AG09319 (cell line): ENCODE data around the gene EFCAB6.

Experiments used
- DNase-seq: peaks from one replicate; pipeline ENCODE4 v3.0.0-alpha.2; 2010; ENCODE audit warnings: low read depth; ENCODE audit errors: extremely low read depth
- TF ChIP-seq, protein P1 (sequence below): IDR thresholded peaks from 2 replicates; pipeline ENCODE4 v1.5.1; 2011; ENCODE audit warnings: low read depth, mild to moderate bottlenecking, inconsistent platforms, low read length, moderate library complexity

The EFCAB6 gene

DNA sequence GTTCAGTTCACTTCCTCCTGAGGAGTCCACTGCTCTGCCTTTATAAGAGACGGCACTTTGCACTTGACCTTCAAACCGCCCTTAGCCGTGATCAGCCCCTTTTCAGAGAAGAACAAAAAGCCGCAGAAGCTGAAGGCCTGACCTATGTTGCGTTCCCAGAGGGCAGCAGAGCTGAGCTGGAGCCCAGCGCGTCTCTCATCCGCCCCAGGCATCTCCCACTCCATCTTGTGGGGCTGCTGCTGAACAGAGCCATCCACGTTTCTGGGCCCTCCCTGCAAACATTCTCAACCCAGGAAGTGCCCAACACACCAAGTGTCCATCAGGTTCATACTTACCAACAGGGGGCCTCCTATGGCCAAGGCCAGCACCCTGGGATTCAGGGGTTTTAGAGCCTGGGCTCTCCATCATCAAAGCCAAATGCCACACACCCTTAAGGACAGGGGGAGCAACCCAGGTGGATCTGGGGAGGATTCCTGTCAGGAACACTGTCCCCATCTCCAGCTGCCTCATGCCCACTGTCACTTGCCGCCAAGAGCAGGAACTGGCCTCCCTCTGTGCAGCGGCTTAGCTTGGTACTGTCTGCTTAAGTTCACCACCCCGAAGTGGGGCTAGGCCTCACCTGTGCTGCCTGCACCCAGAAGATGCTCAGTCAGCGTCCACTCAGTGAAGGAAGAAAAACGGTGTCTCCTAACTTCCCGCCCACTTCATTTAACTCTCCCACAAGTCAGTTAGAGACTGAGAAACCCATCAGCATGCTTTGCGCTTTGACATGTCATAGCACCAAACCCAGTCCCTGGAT lies 16.0 kb upstream of the EFCAB6 start:
- no peak for DNase-seq
- TF ChIP-seq, protein P1, sequence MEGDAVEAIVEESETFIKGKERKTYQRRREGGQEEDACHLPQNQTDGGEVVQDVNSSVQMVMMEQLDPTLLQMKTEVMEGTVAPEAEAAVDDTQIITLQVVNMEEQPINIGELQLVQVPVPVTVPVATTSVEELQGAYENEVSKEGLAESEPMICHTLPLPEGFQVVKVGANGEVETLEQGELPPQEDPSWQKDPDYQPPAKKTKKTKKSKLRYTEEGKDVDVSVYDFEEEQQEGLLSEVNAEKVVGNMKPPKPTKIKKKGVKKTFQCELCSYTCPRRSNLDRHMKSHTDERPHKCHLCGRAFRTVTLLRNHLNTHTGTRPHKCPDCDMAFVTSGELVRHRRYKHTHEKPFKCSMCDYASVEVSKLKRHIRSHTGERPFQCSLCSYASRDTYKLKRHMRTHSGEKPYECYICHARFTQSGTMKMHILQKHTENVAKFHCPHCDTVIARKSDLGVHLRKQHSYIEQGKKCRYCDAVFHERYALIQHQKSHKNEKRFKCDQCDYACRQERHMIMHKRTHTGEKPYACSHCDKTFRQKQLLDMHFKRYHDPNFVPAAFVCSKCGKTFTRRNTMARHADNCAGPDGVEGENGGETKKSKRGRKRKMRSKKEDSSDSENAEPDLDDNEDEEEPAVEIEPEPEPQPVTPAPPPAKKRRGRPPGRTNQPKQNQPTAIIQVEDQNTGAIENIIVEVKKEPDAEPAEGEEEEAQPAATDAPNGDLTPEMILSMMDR = no peak; the same call in 1 of the 2 replicates

DNA sequence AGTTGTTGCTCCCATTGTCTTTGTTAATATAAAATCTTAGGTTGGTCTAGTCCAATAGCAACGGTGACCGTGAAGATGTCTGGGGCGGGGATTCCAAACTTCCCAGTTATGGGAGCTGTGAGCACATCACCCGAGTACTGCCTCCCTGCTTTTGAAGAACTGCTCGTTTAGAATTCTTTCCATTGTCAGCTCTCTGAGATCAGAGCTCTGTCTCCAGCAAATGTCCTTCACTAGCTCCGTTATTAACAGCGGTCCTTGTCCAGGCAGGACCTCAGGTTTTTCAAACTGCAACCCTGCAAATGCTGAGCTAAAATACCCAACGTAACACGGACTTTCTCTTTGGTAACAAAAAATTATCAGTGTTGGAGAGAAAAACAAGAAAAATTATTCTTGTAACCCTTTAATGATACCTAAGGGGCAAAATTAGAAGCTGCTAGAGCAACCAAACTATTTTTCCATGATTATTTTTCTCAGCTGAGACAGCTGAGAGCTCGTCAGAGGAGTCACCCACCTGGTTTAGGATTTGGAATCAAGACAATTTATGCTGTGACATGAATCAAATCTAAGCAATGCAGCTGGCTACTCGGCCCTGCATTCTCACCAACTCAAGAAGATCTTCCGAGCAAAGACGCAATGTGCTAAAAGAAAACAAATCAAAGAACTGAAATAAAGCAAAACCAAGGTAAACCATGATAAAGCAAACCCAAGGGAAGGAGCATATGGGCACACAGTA lies 15.1 kb upstream of the EFCAB6 start:
- TF ChIP-seq, protein P1 = no peak
- DNase-seq = no peak

DNA sequence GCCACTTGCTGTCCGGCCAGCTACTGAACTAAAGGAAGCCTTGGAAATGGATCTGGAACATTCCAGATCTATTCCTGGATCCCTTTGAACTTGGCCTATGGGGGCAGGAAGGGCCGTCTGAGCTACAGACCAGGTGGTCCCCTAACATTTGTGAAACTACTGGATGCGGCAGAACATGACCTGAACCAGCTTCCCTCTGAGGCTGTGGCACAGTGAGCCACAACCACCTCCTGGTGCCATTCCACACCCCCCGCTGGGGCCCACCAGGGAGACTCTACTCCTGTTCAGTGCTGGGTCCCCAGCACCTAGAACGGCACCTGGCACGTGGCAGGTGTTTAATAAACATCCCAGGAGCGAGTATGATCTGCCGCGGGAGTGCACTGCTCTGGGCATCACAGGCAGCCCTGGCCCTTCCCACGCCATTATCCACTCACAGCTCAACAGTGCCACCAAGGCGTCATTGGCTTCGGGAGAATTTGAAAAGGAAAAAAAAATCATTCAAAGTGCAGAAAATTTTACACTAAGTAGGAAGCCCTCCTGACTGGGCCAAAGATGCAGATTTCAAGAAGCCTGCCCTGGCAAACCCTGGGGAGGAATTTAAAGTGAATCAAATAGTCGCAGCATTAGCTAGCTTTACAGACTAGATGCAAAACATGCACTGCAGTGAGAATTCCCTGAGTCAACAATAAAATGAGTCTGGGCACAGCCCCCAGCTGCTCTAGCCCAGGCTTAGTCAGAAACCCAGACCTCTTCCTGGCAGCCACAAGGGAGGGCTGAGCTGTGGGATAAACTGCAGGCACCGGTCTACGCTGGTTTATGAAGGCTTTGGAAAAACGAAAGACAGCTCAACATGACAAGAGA lies 14.3 kb upstream of the EFCAB6 start:
- TF ChIP-seq, protein P1 = peak; percentile 56
- no peak for DNase-seq

DNA sequence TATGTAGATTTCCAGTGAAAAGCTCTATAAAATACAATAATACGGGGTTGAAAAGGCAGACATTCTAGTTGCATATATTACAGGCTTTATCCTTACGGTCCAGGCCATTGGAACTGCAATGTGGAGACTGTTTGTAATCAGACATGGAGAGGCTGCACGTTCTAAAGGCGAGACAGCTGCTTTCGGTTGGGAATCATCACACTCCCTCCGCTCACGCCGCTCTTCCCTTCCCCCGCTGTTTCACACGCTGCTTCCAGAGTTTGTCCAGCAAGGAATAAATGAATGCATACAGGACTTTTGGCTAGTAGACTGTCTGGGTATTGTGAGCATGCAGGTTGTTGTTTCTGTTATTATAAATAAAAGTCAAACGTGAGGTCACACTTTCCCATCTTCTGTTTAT lies 13.5 kb upstream of the EFCAB6 start:
- TF ChIP-seq, protein P1 = no peak
- DNase-seq = no peak

DNA sequence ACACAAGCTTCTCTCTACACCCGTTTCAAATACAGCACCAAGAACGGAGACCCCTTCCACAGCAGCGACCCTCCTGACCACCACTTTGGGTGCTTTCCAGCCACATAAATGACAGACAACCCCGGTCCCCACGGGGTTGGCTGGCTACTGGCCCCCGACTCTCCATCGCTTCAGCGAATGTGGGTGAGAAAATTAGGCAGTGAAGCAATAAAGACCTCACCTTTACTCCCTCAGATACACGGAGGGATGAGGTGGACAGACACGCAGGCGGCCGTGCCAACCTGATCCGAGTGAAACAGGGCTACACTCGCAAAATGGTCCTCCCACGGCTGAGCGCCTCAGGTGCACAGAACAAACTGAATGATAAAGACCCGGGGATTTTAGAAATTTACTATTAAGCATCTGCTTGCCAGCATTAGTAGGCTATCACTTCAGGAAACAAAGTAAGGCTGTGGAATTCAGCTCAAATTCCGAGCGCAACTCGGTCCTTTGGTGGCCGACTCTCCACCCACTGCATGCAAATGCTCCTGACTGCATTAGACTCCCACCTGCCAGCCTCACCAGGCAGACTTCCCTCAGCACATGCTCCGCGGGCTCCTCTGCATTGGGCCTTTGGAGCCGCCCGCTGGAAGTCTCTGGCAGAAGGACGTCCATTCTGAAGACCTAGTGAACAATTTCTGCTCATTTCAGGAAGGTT lies 12.8 kb upstream of the EFCAB6 start:
- TF ChIP-seq, protein P1 = no peak
- no peak for DNase-seq

DNA sequence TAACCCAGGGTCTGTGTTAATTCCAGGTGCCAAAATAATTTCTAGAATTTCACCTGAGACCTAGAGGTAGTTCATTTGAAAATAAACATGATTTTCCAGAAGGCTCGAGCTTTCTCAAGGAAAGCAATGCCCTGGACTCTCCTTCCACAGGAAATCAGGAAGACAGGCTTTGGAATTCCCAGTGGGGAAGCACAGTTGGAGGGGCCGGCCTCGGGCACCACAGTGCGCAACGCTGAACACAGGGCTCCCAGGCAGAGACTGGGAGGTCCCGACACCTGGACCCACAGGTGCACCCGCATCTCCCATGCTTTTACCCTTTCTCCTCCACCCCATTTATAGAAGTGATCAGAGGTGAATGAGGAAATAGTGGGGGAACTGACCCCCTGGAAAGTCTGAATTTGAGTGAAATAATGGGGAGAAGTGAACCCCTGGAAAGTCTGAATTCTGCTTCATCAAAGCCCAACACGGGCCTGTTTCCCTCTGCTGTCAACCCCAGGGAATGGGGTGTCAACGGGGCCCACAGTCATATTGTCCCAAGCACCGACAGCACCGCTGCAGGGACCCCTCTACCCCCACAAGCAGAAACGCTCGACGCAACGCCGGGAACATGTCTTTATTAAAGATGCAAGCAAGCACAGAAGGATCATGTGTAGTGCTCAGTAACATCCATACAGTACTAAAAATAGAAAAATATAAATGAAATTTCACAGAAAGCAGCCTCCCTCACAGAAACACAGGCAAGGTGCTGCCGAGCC lies 12.0 kb upstream of the EFCAB6 start:
- DNase-seq = no peak

More for the DNA sequence above, 12.0 kb upstream of the EFCAB6 start:
- TF ChIP-seq, protein P1 = no peak
